T-helper 1 cell (primary cell): ENCODE results near the gene MSH6.
"Not testable (repeated sequence)": the region's sequence is repeated elsewhere in the genome, so short reads cannot be mapped to it uniquely, and the experiment has no call there.

Experiments
- DNase-seq, 5 donors: peaks; one replicate each; pipeline ENCODE4 v3.0.0-alpha.2; 2012 to 2020

MSH6 gene

GRCh38 chr2:47849368-47849767 lies 66.4 kb downstream of the MSH6 start:
- DNase-seq = no peak

DNA sequence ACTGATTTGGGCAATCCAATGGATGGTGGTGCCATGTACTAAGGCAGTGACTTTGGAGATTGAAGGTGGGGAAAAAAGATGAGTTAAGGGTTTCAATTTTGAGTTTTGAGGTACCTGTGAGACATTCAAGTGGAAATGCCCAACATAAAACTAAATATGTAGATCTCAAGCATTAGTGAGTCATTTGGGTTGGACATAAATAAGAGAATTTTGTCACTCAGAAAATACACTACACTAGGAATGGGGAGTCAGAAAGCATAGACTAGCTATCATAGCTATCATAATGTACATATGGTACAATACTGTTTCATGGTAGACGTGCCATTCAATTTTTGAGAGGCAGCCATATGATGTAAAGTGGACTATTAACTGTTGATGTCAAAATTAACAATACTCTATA lies 67.3 kb downstream of the MSH6 start:
- no peak for DNase-seq

- DNase-seq = not testable (repeated sequence)
Observed at GRCh38 chr2:47853067-47853777, 70.3 kb downstream of the MSH6 start.
